IgD-negative memory B cell (primary cell): ENCODE data around the gene CDK12. TPM values are rescaled to one million over a fixed set of nuclear protein-coding genes. Genes with fewer than 3 reads are reported as not detected.
A peak's percentile ranks its signal among the peaks of the same experiment; 100 is the strongest.
"Not testable (repeated sequence)": the region's sequence is repeated elsewhere in the genome, so short reads cannot be mapped to it uniquely, and the experiment has no call there.

Source experiments
- H3K27ac Mint-ChIP-seq, 3 donors: one replicate each; pipeline ENCODE4 v1.8.0; 2020 to 2022; ENCODE audit warnings: mild to moderate bottlenecking in 3 of 3, mixed read lengths in 3 of 3, moderate library complexity in 1 of 3
- H3K27me3 Mint-ChIP-seq: one replicate; pipeline ENCODE4 v1.8.0; 2021; ENCODE audit warnings: mixed read lengths
- H3K36me3 Mint-ChIP-seq: one replicate; pipeline ENCODE4 v1.8.0; 2020; ENCODE audit warnings: mild to moderate bottlenecking, mixed read lengths
- H3K4me1 Mint-ChIP-seq, 3 donors: one replicate each; pipeline ENCODE4 v1.8.0; 2020 to 2022; ENCODE audit warnings: mixed read lengths in 3 of 3, mild to moderate bottlenecking in 1 of 3
- H3K4me3 Mint-ChIP-seq, 4 donors: one replicate each; pipeline ENCODE4 v1.8.0; 2020 to 2022; ENCODE audit warnings: mild to moderate bottlenecking in 4 of 4, mixed read lengths in 4 of 4, moderate library complexity in 3 of 4
- H3K9me3 Mint-ChIP-seq, 3 donors: one replicate each; pipeline ENCODE4 v1.8.0; 2020 to 2021; ENCODE audit warnings: mixed read lengths in 3 of 3, mild to moderate bottlenecking in 1 of 3
- polyA plus RNA-seq: library from polyadenylated mRNA; unstranded; fragments of 300-500 nt; fragmentation: Illumina TruSeq; gene quantifications from one replicate; pipeline ENCODE4 v1.2.3, GENCODE V29; 2021

CDK12 gene
- polyA plus RNA-seq, 1 donor from 2014 or later, result 6.1 TPM

GRCh38 chr17:39530513-39530912, 69.2 kb downstream of the CDK12 start:
- Mint-ChIP-seq H3K4me1 (peaks cover 3 to 4% (median 3%) of the 10 kb centered on the region in 3 donors), H3K27me3 (no peaks in the 10 kb centered on the region), H3K36me3 (peaks cover 3% of the 10 kb centered on the region), H3K9me3 (no peaks in the 10 kb centered on the region), H3K27ac (no peak overlapping the region), H3K4me3 (no peak overlapping the region)

DNA sequence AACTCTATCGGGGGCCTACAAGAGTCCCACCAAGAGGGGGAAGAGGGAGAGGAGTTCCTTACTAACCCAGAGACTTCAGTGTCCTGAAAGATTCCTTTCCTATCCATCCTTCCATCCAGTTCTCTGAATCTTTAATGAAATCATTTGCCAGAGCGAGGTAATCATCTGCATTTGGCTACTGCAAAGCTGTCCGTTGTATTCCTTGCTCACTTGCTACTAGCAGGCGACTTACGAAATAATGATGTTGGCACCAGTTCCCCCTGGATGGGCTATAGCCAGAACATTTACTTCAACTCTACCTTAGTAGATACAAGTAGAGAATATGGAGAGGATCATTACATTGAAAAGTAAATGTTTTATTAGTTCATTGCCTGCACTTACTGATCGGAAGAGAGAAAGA, 70.0 kb downstream of the CDK12 start:
- Mint-ChIP-seq H3K4me3 (no peak overlapping the region), H3K36me3 (peaks cover 4% of the 10 kb centered on the region)

GRCh38 chr17:39533891-39534290, 72.6 kb downstream of the CDK12 start:
- Mint-ChIP-seq H3K9me3 (no peaks in the 10 kb centered on the region), H3K4me1 (peaks cover 6 to 9% (median 8%) of the 10 kb centered on the region in 3 donors)

More for the DNA sequence above, 70.0 kb downstream of the CDK12 start:
- Mint-ChIP-seq H3K9me3 (no peaks in the 10 kb centered on the region), H3K4me1 (peaks cover 3 to 4% (median 3%) of the 10 kb centered on the region in 3 donors), H3K27ac (no peak overlapping the region), H3K27me3 (no peaks in the 10 kb centered on the region)

GRCh38 chr17:39534768-39535405, 73.6 kb downstream of the CDK12 start:
- H3K27me3 Mint-ChIP-seq, result no peaks in the 10 kb centered on the region
- H3K4me1 Mint-ChIP-seq, result peaks cover 7 to 12% (median 9%) of the 10 kb centered on the region in 3 donors
- H3K36me3 Mint-ChIP-seq, result peaks cover 5% of the 10 kb centered on the region
- H3K9me3 Mint-ChIP-seq, result no peaks in the 10 kb centered on the region
- H3K4me3 Mint-ChIP-seq, result no peak overlapping the region
- H3K27ac Mint-ChIP-seq, result no peak overlapping the region

More at GRCh38 chr17:39533891-39534290, 72.6 kb downstream of the CDK12 start:
- Mint-ChIP-seq H3K27me3 (no peaks in the 10 kb centered on the region), H3K4me3 (no peak overlapping the region), H3K27ac (no peak overlapping the region), H3K36me3 (peaks cover 2% of the 10 kb centered on the region)

GRCh38 chr17:39536468-39536867, 75.2 kb downstream of the CDK12 start:
- H3K36me3 Mint-ChIP-seq, result peaks cover 5% of the 10 kb centered on the region
- peaks cover 7 to 9% (median 9%) of the 10 kb centered on the region in 3 donors for H3K4me1 Mint-ChIP-seq
- H3K4me3 Mint-ChIP-seq, result no peak overlapping the region
- H3K9me3 Mint-ChIP-seq, result no peaks in the 10 kb centered on the region
- H3K27ac Mint-ChIP-seq, result no peak overlapping the region
- no peaks in the 10 kb centered on the region for H3K27me3 Mint-ChIP-seq

DNA sequence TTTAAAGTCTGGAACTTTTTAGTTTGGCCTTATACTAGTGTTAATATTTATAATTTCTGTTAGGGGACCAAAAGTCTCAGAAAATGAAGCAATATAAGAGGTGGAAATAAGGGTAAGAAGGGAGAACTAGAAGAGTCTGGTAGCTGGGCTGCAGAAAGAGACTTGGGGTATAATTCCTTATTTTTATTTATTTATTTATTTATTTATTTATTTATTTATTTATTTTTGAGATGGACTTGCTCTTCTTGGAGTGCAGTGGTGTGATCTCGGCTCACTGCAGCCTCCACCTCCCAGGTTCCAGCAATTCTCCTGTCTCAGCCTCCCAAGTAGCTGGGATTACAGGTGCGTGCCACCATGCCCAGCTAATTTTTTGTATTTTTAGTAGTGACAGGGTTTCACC, 76.1 kb downstream of the CDK12 start:
- H3K27ac Mint-ChIP-seq, H3K36me3 Mint-ChIP-seq, H3K4me1 Mint-ChIP-seq, H3K27me3 Mint-ChIP-seq, H3K9me3 Mint-ChIP-seq: not testable (repeated sequence)
- peak overlapping the region in 1 of 4 donors; percentile 37 for H3K4me3 Mint-ChIP-seq

DNA sequence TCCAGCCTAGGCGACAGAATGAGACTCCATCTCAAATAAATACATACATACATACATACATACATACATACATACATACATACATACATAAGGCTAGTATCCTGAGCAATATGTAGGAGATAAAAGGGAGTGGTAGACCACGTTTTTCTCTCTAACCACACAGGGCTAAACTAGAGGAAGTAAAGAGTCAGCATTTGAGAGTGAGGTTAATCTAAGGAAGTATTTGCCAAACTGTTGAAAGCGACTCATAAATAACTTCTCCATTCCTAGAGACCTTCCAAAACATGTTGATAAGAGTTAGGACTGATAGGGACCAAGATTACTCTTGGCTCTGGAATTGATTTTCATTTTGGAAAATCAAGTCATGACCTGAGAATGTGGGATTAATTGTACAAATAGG, 77.6 kb downstream of the CDK12 start:
- peaks cover 7% of the 10 kb centered on the region for H3K36me3 Mint-ChIP-seq
- H3K27ac Mint-ChIP-seq, result no peak overlapping the region
- peaks cover 5 to 8% (median 7%) of the 10 kb centered on the region in 3 donors for H3K4me1 Mint-ChIP-seq
- no peak overlapping the region for H3K4me3 Mint-ChIP-seq
- no peaks in the 10 kb centered on the region for H3K9me3 Mint-ChIP-seq
- no peaks in the 10 kb centered on the region for H3K27me3 Mint-ChIP-seq

DNA sequence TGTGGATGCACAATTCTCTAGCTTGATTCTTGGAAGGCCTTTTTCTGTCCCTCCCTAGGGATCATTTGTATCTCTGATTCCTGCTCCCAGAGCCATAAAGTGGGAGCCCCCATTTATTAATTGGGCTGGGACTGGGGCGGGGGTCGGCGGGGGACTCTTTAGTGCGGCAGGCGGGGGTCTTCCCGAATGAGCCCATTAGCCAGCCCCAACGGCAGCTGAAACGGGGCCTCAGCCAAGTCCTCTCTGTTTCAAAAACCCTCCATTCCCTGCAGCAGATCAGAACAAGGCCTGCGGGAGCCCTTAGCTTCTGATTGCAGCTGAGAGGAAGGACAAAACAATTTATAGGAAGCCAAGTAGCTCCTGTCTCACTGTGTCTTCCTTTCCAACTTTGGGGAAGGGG, 79.3 kb downstream of the CDK12 start:
- Mint-ChIP-seq H3K36me3 (peaks cover 7% of the 10 kb centered on the region), H3K9me3 (no peaks in the 10 kb centered on the region), H3K27ac (no peak overlapping the region), H3K4me1 (peaks cover 5 to 8% (median 6%) of the 10 kb centered on the region in 3 donors), H3K27me3 (no peaks in the 10 kb centered on the region), H3K4me3 (no peak overlapping the region)

DNA sequence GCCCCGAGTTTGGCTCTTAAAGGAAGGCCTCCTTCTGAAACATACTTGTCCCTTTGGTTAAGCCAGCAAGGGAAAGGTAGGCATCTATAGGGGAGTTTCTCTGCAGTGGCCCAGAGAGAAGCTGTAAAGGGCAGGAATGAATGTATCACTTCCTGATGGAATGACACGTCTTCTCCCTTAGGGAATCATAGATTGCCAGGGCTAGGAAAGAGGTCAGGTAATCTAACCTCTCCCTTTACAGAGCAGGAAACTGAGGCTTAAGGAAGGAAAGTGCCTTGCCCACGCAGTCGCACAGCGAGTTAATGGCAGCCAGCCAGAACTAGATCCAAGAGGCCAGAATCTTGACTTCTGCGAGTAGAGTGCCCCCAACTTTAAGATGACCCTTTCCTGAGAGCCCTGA, 80.4 kb downstream of the CDK12 start:
- Mint-ChIP-seq H3K4me3 (no peak overlapping the region), H3K27me3 (no peaks in the 10 kb centered on the region), H3K36me3 (peaks cover 6% of the 10 kb centered on the region), H3K27ac (no peak overlapping the region), H3K9me3 (no peaks in the 10 kb centered on the region), H3K4me1 (peaks cover 5 to 8% (median 6%) of the 10 kb centered on the region in 3 donors)

DNA sequence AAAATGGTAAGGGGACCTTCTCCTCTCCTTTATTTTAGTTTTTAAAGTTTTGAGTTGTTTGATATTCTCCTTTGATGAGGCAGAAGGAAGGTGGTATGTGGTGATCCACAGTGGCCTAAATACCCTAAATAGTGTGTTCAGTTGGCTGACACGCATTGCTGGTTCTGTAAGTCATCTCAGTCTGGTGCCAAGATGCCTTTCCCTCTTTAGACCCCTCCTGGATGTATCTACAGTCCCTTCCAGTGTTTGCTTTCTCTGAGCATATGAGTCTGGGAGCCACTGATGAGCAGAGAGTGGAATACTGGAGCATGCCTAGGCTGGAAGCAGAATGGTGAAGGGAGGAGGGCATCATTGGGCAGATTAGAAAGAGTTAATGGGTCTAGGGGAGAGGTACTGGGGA, 81.9 kb downstream of the CDK12 start:
- Mint-ChIP-seq H3K27me3 (no peaks in the 10 kb centered on the region), H3K36me3 (peaks cover 6% of the 10 kb centered on the region), H3K4me3 (no peak overlapping the region), H3K27ac (no peak overlapping the region), H3K9me3 (no peaks in the 10 kb centered on the region), H3K4me1 (peaks cover 1 to 6% (median 6%) of the 10 kb centered on the region in 3 donors)

GRCh38 chr17:39543664-39544063, 82.4 kb downstream of the CDK12 start:
- H3K4me1 Mint-ChIP-seq, result peaks cover 0 to 5% (median 3%) of the 10 kb centered on the region in 3 donors
- peaks cover 6% of the 10 kb centered on the region for H3K36me3 Mint-ChIP-seq

DNA sequence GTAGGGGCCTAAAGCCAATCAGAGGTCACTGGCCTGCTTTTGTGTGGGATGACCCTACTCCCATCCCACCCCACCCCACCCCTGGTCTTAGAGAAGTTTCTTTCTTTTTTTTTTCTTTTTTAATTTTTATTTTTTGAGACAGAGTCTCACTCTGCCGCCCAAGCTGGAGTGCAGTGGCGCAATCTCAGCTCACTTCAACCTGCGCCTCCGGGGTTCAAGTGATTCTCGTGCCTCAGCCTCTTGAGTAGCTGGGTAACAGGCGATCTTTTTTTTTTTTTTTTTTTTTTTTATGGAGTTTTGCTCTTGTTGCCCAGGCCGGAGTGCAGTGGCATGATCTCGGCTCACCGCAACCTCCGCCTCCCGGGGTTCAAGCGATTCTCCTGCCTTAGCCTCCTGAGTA, 83.1 kb downstream of the CDK12 start:
- not testable (repeated sequence) for H3K27ac Mint-ChIP-seq, H3K4me3 Mint-ChIP-seq, H3K27me3 Mint-ChIP-seq, H3K4me1 Mint-ChIP-seq, H3K36me3 Mint-ChIP-seq, H3K9me3 Mint-ChIP-seq

More at GRCh38 chr17:39543664-39544063, 82.4 kb downstream of the CDK12 start:
- H3K4me3 Mint-ChIP-seq, result no peak overlapping the region
- H3K27me3 Mint-ChIP-seq, result no peaks in the 10 kb centered on the region
- no peak overlapping the region for H3K27ac Mint-ChIP-seq
- no peaks in the 10 kb centered on the region for H3K9me3 Mint-ChIP-seq

GRCh38 chr17:39547713-39548478, 86.6 kb downstream of the CDK12 start:
- H3K9me3 Mint-ChIP-seq, result no peaks in the 10 kb centered on the region
- peak overlapping the region in 2 of 3 donors; percentile 59 for H3K27ac Mint-ChIP-seq
- H3K4me1 Mint-ChIP-seq, result peaks cover 21 to 25% (median 24%) of the 10 kb centered on the region in 3 donors
- peak overlapping the region in 1 of 4 donors; percentile 28 for H3K4me3 Mint-ChIP-seq
- peaks cover 6% of the 10 kb centered on the region for H3K36me3 Mint-ChIP-seq
- no peaks in the 10 kb centered on the region for H3K27me3 Mint-ChIP-seq

DNA sequence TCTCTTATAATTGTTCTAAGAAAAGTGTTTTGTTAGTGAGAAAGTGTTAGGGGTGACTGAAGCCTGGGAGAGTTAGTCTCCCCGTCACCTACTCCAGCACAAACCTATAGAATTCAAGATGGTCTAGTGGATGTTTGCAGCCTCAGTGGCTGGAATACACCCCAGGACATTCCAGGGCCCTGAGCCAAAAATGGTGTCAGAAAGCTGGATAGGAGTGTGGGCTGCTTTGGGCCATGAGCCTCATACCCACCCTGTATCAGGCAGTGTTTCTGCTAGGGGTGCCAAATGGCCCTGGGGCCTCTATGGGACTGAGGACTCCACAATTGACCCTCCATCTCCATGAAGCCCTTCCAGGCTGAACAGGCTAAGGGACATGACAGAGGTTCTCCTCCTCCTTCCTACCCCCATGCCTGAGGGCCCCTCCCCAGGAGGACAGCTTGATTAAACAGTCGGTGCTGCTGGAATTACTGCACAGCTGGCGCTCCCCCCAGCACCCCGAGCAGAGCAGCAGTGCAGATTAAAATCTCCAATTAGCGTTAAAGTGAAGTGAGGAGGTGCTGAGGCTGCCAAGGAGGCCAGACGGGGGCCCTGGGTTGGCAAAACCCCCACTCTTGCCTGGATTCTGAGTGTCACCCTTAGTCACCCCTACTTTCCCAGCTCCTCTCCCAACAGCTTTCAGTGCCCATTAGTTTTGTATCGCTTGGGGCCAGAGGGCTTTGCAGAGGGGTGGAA, 87.4 kb downstream of the CDK12 start:
- Mint-ChIP-seq H3K36me3 (peaks cover 8% of the 10 kb centered on the region), H3K27me3 (no peaks in the 10 kb centered on the region), H3K27ac (peak overlapping the region in 1 of 3 donors; percentile 92), H3K9me3 (no peaks in the 10 kb centered on the region), H3K4me3 (no peak overlapping the region), H3K4me1 (peaks cover 21 to 25% (median 24%) of the 10 kb centered on the region in 3 donors)
